H1 (cell line): ENCODE data around the gene KRTAP12-4. TPM values are rescaled to one million over a fixed set of nuclear protein-coding genes. Genes with fewer than 3 reads are reported as not detected.

Experiments used
- CTCF ChIA-PET: fragments of 300-600 bp; sonication (Branson Sonifier 250); formaldehyde crosslinking; loops from one replicate; lab custom pipeline; 2021; ENCODE audit not compliant: partially characterized antibody; lab: Charles Lee
- POLR2A ChIA-PET: fragments of 300-600 bp; sonication (Branson Sonifier 250); formaldehyde crosslinking; loops from one replicate; lab custom pipeline; 2021; ENCODE audit warnings: inconsistent platforms; ENCODE audit not compliant: partially characterized antibody; lab: Charles Lee
- DNase-seq, 2 experiments: peaks; one replicate each; pipeline versions ENCODE4 v3.0.0 to v3.0.0-alpha.2; 2010 to 2022; ENCODE audit warnings: low spot score in 2 of 2, low read depth in 1 of 2, mixed read lengths in 1 of 2
- FAIRE-seq: peaks from 2 replicates; lab custom pipeline; 2011; peaks lifted over from hg19 to GRCh38; lab: Jason Lieb, UNC
- H2AFZ ChIP-seq: 2 replicates; pipeline ENCODE4 v1.8.1; 2012; ENCODE audit warnings: low read length, inconsistent platforms
- H2AK5ac ChIP-seq: 2 replicates; pipeline ENCODE4 v1.6.1; 2013; ENCODE audit warnings: low read depth, low read length
- H2BK120ac ChIP-seq: replicated peaks from 2 replicates; pipeline ENCODE3; 2013; ENCODE audit warnings: low read depth, low read length, inconsistent platforms
- H2BK12ac ChIP-seq: 2 replicates; pipeline ENCODE4 v1.6.1; 2013; ENCODE audit warnings: low read depth, low read length
- H2BK15ac ChIP-seq: 2 replicates; pipeline ENCODE4 v1.6.1; 2013; ENCODE audit warnings: low read length
- H2BK20ac ChIP-seq: 2 replicates; pipeline ENCODE4 v1.6.1; 2013; ENCODE audit warnings: low read length
- H2BK5ac ChIP-seq: 2 replicates; pipeline ENCODE4 v1.6.1; 2013; ENCODE audit warnings: low read depth, low read length
- H3K14ac ChIP-seq: 2 replicates; pipeline ENCODE4 v1.6.1; 2013; ENCODE audit warnings: inconsistent platforms; ENCODE audit not compliant: insufficient read length
- H3K18ac ChIP-seq: 2 replicates; pipeline ENCODE4 v1.6.1; 2013; ENCODE audit warnings: low read length; ENCODE audit errors: extremely low read depth
- H3K23ac ChIP-seq: 2 replicates; pipeline ENCODE4 v1.6.1; 2013; ENCODE audit warnings: inconsistent platforms; ENCODE audit not compliant: insufficient read length
- H3K23me2 ChIP-seq: 2 replicates; pipeline ENCODE4 v1.6.1; 2013; ENCODE audit warnings: low read depth, low read length
- H3K27ac ChIP-seq: 2 replicates; pipeline ENCODE4 v1.6.1; 2011; ENCODE audit warnings: low read depth, low read length, inconsistent platforms
- H3K27me3 ChIP-seq, 4 experiments: replicated peaks in 1 of 4; 1 replicate in 1 of 4; 2 replicates in 3 of 4; pipeline versions ENCODE4 v1.6.1 to v1.8.1; 2011 to 2013; ENCODE audit warnings: low read length in 3 of 4, mild to moderate bottlenecking in 3 of 4, inconsistent platforms in 2 of 4, mixed read lengths in 2 of 4, moderate library complexity in 1 of 4; ENCODE audit not compliant: control insufficient read depth in 3 of 4, insufficient read depth in 3 of 4; ENCODE audit errors: extremely low read depth in 1 of 4
- H3K36me3 ChIP-seq, 4 experiments: 2 replicates each; pipeline versions ENCODE4 v1.6.1 to v1.8.1; 2011 to 2013; ENCODE audit warnings: mild to moderate bottlenecking in 4 of 4, low read length in 3 of 4, moderate library complexity in 2 of 4, control low read depth in 1 of 4, inconsistent platforms in 1 of 4; ENCODE audit not compliant: insufficient read depth in 4 of 4, control insufficient read depth in 2 of 4
- H3K4ac ChIP-seq: replicated peaks from 2 replicates; pipeline ENCODE3; 2013; ENCODE audit warnings: low read length, low read depth, mixed read lengths, inconsistent platforms; ENCODE audit not compliant: insufficient read length
- H3K4me1 ChIP-seq, 4 experiments: replicated peaks in 1 of 4; 1 replicate in 1 of 4; 2 replicates in 3 of 4; pipeline versions ENCODE4 v1.6.1 to v1.8.1; 2011 to 2013; ENCODE audit warnings: low read length in 3 of 4, inconsistent platforms in 2 of 4, mixed read lengths in 1 of 4; ENCODE audit not compliant: insufficient read depth in 4 of 4, control insufficient read depth in 3 of 4
- H3K4me2 ChIP-seq, 2 experiments: 2 replicates each; pipeline versions ENCODE4 v1.6.1 to v1.8.1; 2011 to 2013; ENCODE audit warnings: low read depth in 2 of 2, low read length in 2 of 2, control low read depth in 1 of 2, inconsistent platforms in 1 of 2, mild to moderate bottlenecking in 1 of 2; ENCODE audit not compliant: insufficient read depth in 1 of 2
- H3K4me3 ChIP-seq, 4 experiments: fragments of 200-600, 300-600 bp in 1 of 4; sonication (generic), shearing (Covaris generic), sonication (Bioruptor Twin) in 1 of 4; 2 replicates each; pipeline versions ENCODE4 v1.5.1 to v1.8.1; 2011 to 2016; ENCODE audit warnings: low read length in 4 of 4, low read depth in 3 of 4, control low read depth in 2 of 4, inconsistent platforms in 2 of 4, mild to moderate bottlenecking in 2 of 4, mixed read lengths in 1 of 4, moderate library complexity in 1 of 4; ENCODE audit not compliant: insufficient read depth in 2 of 4; ENCODE audit errors: extremely low read depth in 1 of 4
- H3K56ac ChIP-seq: replicated peaks from 2 replicates; pipeline ENCODE3; 2013; ENCODE audit warnings: low read depth, mild to moderate bottlenecking, mixed read lengths, low read length, inconsistent platforms; ENCODE audit not compliant: insufficient read length
- H3K79me1 ChIP-seq: 2 replicates; pipeline ENCODE4 v1.6.1; 2013; ENCODE audit warnings: low read depth, low read length, control low read depth
- H3K79me2 ChIP-seq, 2 experiments: 2 replicates each; pipeline versions ENCODE4 v1.6.1 to v1.8.1; 2012 to 2013; ENCODE audit warnings: low read length in 2 of 2, mild to moderate bottlenecking in 2 of 2, inconsistent platforms in 1 of 2; ENCODE audit not compliant: insufficient read depth in 2 of 2, control insufficient read depth in 1 of 2
- H3K9ac ChIP-seq, 4 experiments: replicated peaks in 1 of 4; 1 replicate in 1 of 4; 2 replicates in 3 of 4; pipeline versions ENCODE4 v1.6.1 to v1.8.1; 2011 to 2013; ENCODE audit warnings: low read depth in 3 of 4, low read length in 3 of 4, control low read depth in 2 of 4, mild to moderate bottlenecking in 2 of 4, moderate library complexity in 2 of 4, inconsistent platforms in 1 of 4; ENCODE audit errors: extremely low read depth in 1 of 4
- H3K9me3 ChIP-seq, 2 experiments: 2 replicates each; pipeline versions ENCODE4 v1.6.1 to v1.8.1; 2012 to 2013; ENCODE audit warnings: mild to moderate bottlenecking in 2 of 2, moderate library complexity in 2 of 2, control low read depth in 1 of 2, inconsistent platforms in 1 of 2, low read depth in 1 of 2, low read length in 1 of 2, mixed read lengths in 1 of 2; ENCODE audit not compliant: insufficient read depth in 2 of 2
- H4K20me1 ChIP-seq, 2 experiments: replicated peaks in 1 of 2; 2 replicates each; pipeline versions ENCODE3 to v1.8.1; 2011 to 2013; ENCODE audit warnings: inconsistent platforms in 2 of 2, low read length in 2 of 2, mild to moderate bottlenecking in 1 of 2; ENCODE audit not compliant: insufficient read depth in 2 of 2, control insufficient read depth in 1 of 2
- H4K5ac ChIP-seq: 2 replicates; pipeline ENCODE4 v1.6.1; 2013; ENCODE audit warnings: low read length, low read depth, mixed read lengths, inconsistent platforms; ENCODE audit not compliant: insufficient read length
- H4K8ac ChIP-seq: 2 replicates; pipeline ENCODE4 v1.8.0; 2013; ENCODE audit warnings: mild to moderate bottlenecking, moderate library complexity, low read length, inconsistent platforms; ENCODE audit not compliant: insufficient read depth; ENCODE audit errors: extremely low read depth
- H4K91ac ChIP-seq: replicated peaks from 2 replicates; pipeline ENCODE3; 2013; ENCODE audit warnings: low read length, mixed read lengths, inconsistent platforms; ENCODE audit not compliant: insufficient read length
- GTF2F1 ChIP-seq: IDR thresholded peaks from 2 replicates; pipeline ENCODE4 v1.6.1; 2012; ENCODE audit warnings: low read depth, low read length, improper control_type of control experiment, borderline replicate concordance
- KDM5A ChIP-seq: fragments of 200-600 bp; IDR thresholded peaks from 2 replicates; pipeline ENCODE4 v1.7.1; 2012; ENCODE audit warnings: mild to moderate bottlenecking, low read length, inconsistent platforms, mixed read lengths
- SAP30 ChIP-seq: fragments of 300-600 bp; sonication (generic); IDR thresholded peaks from 2 replicates; pipeline ENCODE4 v1.7.1; 2012; ENCODE audit warnings: low read length, moderate library complexity, mild to moderate bottlenecking, inconsistent platforms; ENCODE audit not compliant: insufficient read depth, insufficient replicate concordance
- SIN3A ChIP-seq, 2 experiments: IDR thresholded peaks in 1 of 2; conservative IDR thresholded peaks in 1 of 2; 2 replicates each; pipeline ENCODE4 v1.6.1; 2011 to 2012; ENCODE audit warnings: low read length in 2 of 2, improper control_type of control experiment in 1 of 2, low read depth in 1 of 2, mild to moderate bottlenecking in 1 of 2
- SRF ChIP-seq: IDR thresholded peaks from 2 replicates; pipeline ENCODE4 v1.6.1; 2011; ENCODE audit warnings: mild to moderate bottlenecking, low read depth, low read length, moderate library complexity
- YY1 ChIP-seq: IDR thresholded peaks from 2 replicates; pipeline ENCODE4 v1.6.1; 2011; ENCODE audit warnings: low read depth, mild to moderate bottlenecking, low read length
- WGBS, 2 experiments: shearing (Covaris generic) in 1 of 2; methylation state at CpG; one replicate each; pipeline versions ENCODE4 v1.1.6 to v1.1.7; 2013 to 2015; ENCODE audit warnings: low lambda C conversion rate in 2 of 2, mixed read lengths in 2 of 2, inconsistent platforms in 1 of 2, low coverage in 1 of 2, missing lambda C conversion rate in 1 of 2; ENCODE audit not compliant: insufficient replicate concordance in 2 of 2, insufficient coverage in 1 of 2, insufficient read length in 1 of 2; ENCODE audit errors: extremely low coverage in 1 of 2, missing lambda C conversion rate in 1 of 2; 5-methylcytosine and 5-hydroxymethylcytosine counted together
- polyA plus RNA-seq, 7 experiments: library from polyadenylated mRNA; depleted of rRNA in 3 of 7; stranded (reverse) in 5 of 7; unstranded in 2 of 7; fragments of >200 nt in 5 of 7; fragments of 200-250 nt in 2 of 7; gene quantifications; 1 replicate in 5 of 7; 2 replicates in 1 of 7; 4 replicates in 1 of 7; pipeline versions ENCODE4 v1.2.1 to v1.2.3, GENCODE V29; 2011 to 2013; ENCODE audit warnings: missing spikeins in 2 of 7, mixed read lengths in 2 of 7
- total RNA-seq: library from RNA; stranded (reverse); fragmentation: NEBNext Ultra II Directional; extraction: Animal tissue kit (Norgen Biotek cat#: 25700); gene quantifications from 2 replicates; pipeline ENCODE4 v1.2.1, GENCODE V29; 2021

The KRTAP12-4 gene
- total and polyA plus RNA-seq, 2 of the 8 experiments (the other 6 are each of a cell fraction or from before 2014, with no cell fraction given): not detected

DNA sequence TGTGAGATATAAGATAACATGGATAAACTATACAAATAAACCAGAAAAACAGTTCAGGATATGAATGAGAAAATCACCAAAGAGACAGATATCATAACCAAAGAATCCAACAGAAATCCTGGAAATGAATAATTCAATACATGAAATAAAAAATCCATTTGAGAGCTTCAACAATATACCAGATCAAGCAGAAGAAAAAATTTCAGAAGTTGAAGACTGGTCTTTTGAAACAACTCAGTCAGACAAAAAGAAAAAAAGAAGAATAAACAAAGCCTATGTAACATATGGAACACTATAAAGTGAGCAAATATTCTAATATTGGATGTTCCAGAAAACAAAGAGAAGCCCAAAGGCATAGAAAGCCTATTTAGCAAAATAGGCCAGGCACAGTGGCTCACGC lies 17.5 kb upstream of the KRTAP12-4 start:
- H3K18ac ChIP-seq: no peak overlapping the region
- ChIA-PET POLR2A (interaction anchor here (1.7 kb wide), 1 partner anchor 8 kb away, joined by 4 read pairs; no protein-coding TSS in a partner anchor), CTCF (no interaction called here)
- H3K27ac ChIP-seq: no peak overlapping the region
- no peaks in the 10 kb centered on the region for H3K4me1 ChIP-seq
- H2BK20ac ChIP-seq: no peak overlapping the region
- FAIRE-seq (no peak), DNase-seq (no peak)
- no peaks in the 10 kb centered on the region for H3K23me2 ChIP-seq
- no peak overlapping the region for H4K91ac ChIP-seq
- H3K4me3 ChIP-seq: no peak overlapping the region
- H4K5ac ChIP-seq: no peak overlapping the region
- H4K20me1 ChIP-seq: no peaks in the 10 kb centered on the region
- H3K79me2 ChIP-seq: no peaks in the 10 kb centered on the region; a peak in 1 of 4 replicates
- WGBS, 2 experiments: 87% methylated on average over 1 of the region's 1 CpG; no CpG with 5 or more reads in 1 of the 2 experiments
- no peak overlapping the region for H4K8ac ChIP-seq
- peaks cover 19 to 24% of the 10 kb centered on the region in 2 experiments for H3K9me3 ChIP-seq
- no peaks in the 10 kb centered on the region for H3K36me3 ChIP-seq
- no peak overlapping the region for H3K9ac ChIP-seq
- no peak overlapping the region for H2AFZ ChIP-seq
- H2BK120ac ChIP-seq: no peak overlapping the region
- H2BK15ac ChIP-seq: no peak overlapping the region
- no peak overlapping the region for H3K23ac ChIP-seq
- H3K79me1 ChIP-seq: no peaks in the 10 kb centered on the region
- no peak overlapping the region for H3K4me2 ChIP-seq
- no peak overlapping the region for H3K14ac ChIP-seq
- TF ChIP-seq GTF2F1: no peak
- TF ChIP-seq KDM5A: no peak
- TF ChIP-seq SIN3A (conservative IDR thresholded peaks at IDR 0.05 in 1 of 2, IDR thresholded peaks at IDR 0.05 in 1 of 2; ENCODE audit: low read depth in 1 of 2, low read length in 2 of 2): no peak
- no peak for TF ChIP-seq SRF
- no peak for TF ChIP-seq YY1
- no peak for TF ChIP-seq SAP30
- no peak overlapping the region for H3K4ac ChIP-seq
- H2BK12ac ChIP-seq: no peak overlapping the region
- no peaks in the 10 kb centered on the region for H3K27me3 ChIP-seq
- no peak overlapping the region for H3K56ac ChIP-seq
- no peak overlapping the region for H2BK5ac ChIP-seq
- no peak overlapping the region for H2AK5ac ChIP-seq
